Stimulated activated CD4-positive, alpha-beta T cell treated with anti-CD3 and anti-CD28 coated beads, Interleukin-4, amount 100 ng/mL, for 48 hours (primary cell): ENCODE data around the gene PACS1.
"Not testable (repeated sequence)": the region's sequence is repeated elsewhere in the genome, so short reads cannot be mapped to it uniquely, and the experiment has no call there.

ENCODE experiments used
- DNase-seq, 2 donors: peaks; one replicate each; pipeline ENCODE4 v3.0.0-alpha.2; 2020; ENCODE audit warnings: low read depth in 2 of 2

Gene PACS1

GRCh38 chr11:66275984-66276612 is 206.0 kb downstream of the PACS1 start:
- no peak for DNase-seq

- DNase-seq, result not testable (repeated sequence)
These were observed 206.5 kb downstream of the PACS1 start for GRCh38 chr11:66276619-66277018.

- not testable (repeated sequence) for DNase-seq
These were observed 207.0 kb downstream of the PACS1 start for GRCh38 chr11:66277064-66277463.

- DNase-seq, result no peak
These were observed 207.6 kb downstream of the PACS1 start, which contains the start of gene CNIH2 for GRCh38 chr11:66277471-66278362. Gene CNIH2, plus strand, starts transcription at chr11:66278175. Its CDS starts 282 bp downstream, at chr11:66278457.

GRCh38 chr11:66278363-66279091 is 208.5 kb downstream of the PACS1 start:
- no peak for DNase-seq

- no peak for DNase-seq
These were observed 209.1 kb downstream of the PACS1 start for GRCh38 chr11:66279092-66279734.

GRCh38 chr11:66280428-66280827 is 210.4 kb downstream of the PACS1 start:
- no peak for DNase-seq

- no peak for DNase-seq
These were observed 210.9 kb downstream of the PACS1 start for GRCh38 chr11:66281001-66281400.

- DNase-seq, result no peak
These were observed 211.8 kb downstream of the PACS1 start for GRCh38 chr11:66281776-66282467.

GRCh38 chr11:66282468-66283455 is 212.7 kb downstream of the PACS1 start:
- peak; percentile 99 to 100 for DNase-seq

- no peak for DNase-seq
These were observed 213.5 kb downstream of the PACS1 start for GRCh38 chr11:66283461-66284105.

GRCh38 chr11:66284526-66285078 is 214.5 kb downstream of the PACS1 start:
- DNase-seq, result no peak

- no peak for DNase-seq
These were observed 215.3 kb downstream of the PACS1 start for GRCh38 chr11:66285250-66285947.

- DNase-seq, result no peak
These were observed 216.6 kb downstream of the PACS1 start for GRCh38 chr11:66286699-66287098.

GRCh38 chr11:66287211-66287888 is 217.3 kb downstream of the PACS1 start:
- no peak for DNase-seq

GRCh38 chr11:66287889-66288670 is 218.0 kb downstream of the PACS1 start:
- DNase-seq, result no peak
